Measurements from ENCODE around the gene KHK.

KHK gene

GRCh38 chr2:27089111-27089954, 2.8 kb downstream of the KHK start:
- TF ChIP-seq REST (IDR thresholded peaks at IDR 0.05; ENCODE audit: insufficient replicate concordance, low read depth) (no peak), GABPA (IDR thresholded peaks at IDR 0.05; ENCODE audit: low read depth) (no peak), POLR2AphosphoS5 (IDR thresholded peaks at IDR 0.05; ENCODE audit: low read depth) (no peak), CTCF (IDR thresholded peaks at IDR 0.05; ENCODE audit: insufficient read depth, low read length) (no peak), SPI1 (IDR thresholded peaks at IDR 0.05; ENCODE audit: borderline replicate concordance, low read depth) (no peak)
- Histone ChIP-seq H3K4me3 (replicated peaks; ENCODE audit: insufficient read depth, low read length) (no peak overlapping the region), H3K27me3 (ENCODE audit: insufficient read depth, poor library complexity, severe bottlenecking) (no peaks in the 10 kb centered on the region), H3K27ac (replicated peaks) (no peak overlapping the region)
- DNase-seq (ENCODE audit: low read depth in 1 of 2, low spot score in 1 of 2), result no peak

GRCh38 chr2:27091746-27092695, 5.4 kb downstream of the KHK start:
- no peak overlapping the region for H3K27ac ChIP-seq (replicated peaks)
- DNase-seq (ENCODE audit: low read depth in 1 of 2, low spot score in 1 of 2), result no peak
- TF ChIP-seq REST (IDR thresholded peaks at IDR 0.05; ENCODE audit: insufficient replicate concordance, low read depth), result no peak
- no peaks in the 10 kb centered on the region for H3K27me3 ChIP-seq (ENCODE audit: insufficient read depth, poor library complexity, severe bottlenecking)
- H3K4me3 ChIP-seq (replicated peaks; ENCODE audit: insufficient read depth, low read length), result no peak overlapping the region

GRCh38 chr2:27092696-27093429, 6.3 kb downstream of the KHK start:
- DNase-seq (ENCODE audit: low read depth in 1 of 2, low spot score in 1 of 2), result no peak
- no peak overlapping the region for H3K27ac ChIP-seq (replicated peaks)
- H3K27me3 ChIP-seq (ENCODE audit: insufficient read depth, poor library complexity, severe bottlenecking), result no peaks in the 10 kb centered on the region
- TF ChIP-seq REST (IDR thresholded peaks at IDR 0.05; ENCODE audit: insufficient replicate concordance, low read depth), result no peak
- no peak for TF ChIP-seq SPI1 (IDR thresholded peaks at IDR 0.05; ENCODE audit: borderline replicate concordance, low read depth)
- TF ChIP-seq CTCF (IDR thresholded peaks at IDR 0.05; ENCODE audit: insufficient read depth, low read length), result no peak
- TF ChIP-seq POLR2AphosphoS5 (IDR thresholded peaks at IDR 0.05; ENCODE audit: low read depth), result no peak
- TF ChIP-seq GABPA (IDR thresholded peaks at IDR 0.05; ENCODE audit: low read depth), result no peak
- H3K4me3 ChIP-seq (replicated peaks; ENCODE audit: insufficient read depth, low read length), result no peak overlapping the region

Data from HL-60 (cell line).